ENCODE results near the gene RPS6KA1.

The RPS6KA1 gene

GRCh38 chr1:26533951-26534509 lies 4.5 kb downstream of the RPS6KA1 start:
- DNase-seq (ENCODE audit: low spot score) = no peak

GRCh38 chr1:26535201-26535600 lies 5.6 kb downstream of the RPS6KA1 start:
- DNase-seq (ENCODE audit: low spot score) = no peak

GRCh38 chr1:26536081-26536480 lies 6.5 kb downstream of the RPS6KA1 start:
- no peak for DNase-seq (ENCODE audit: low spot score)

- DNase-seq (ENCODE audit: low spot score) = no peak
Measured at GRCh38 chr1:26536521-26536920, 7.0 kb downstream of the RPS6KA1 start.

GRCh38 chr1:26537951-26538352 lies 8.4 kb downstream of the RPS6KA1 start:
- peak; percentile 61 for DNase-seq (ENCODE audit: low spot score)

- peak; percentile 73 for DNase-seq (ENCODE audit: low spot score)
Measured at GRCh38 chr1:26538480-26539412, 9.2 kb downstream of the RPS6KA1 start.

GRCh38 chr1:26539722-26540121 lies 10.2 kb downstream of the RPS6KA1 start:
- no peak for DNase-seq (ENCODE audit: low spot score)

GRCh38 chr1:26540351-26540750 lies 10.8 kb downstream of the RPS6KA1 start:
- no peak for DNase-seq (ENCODE audit: low spot score)

- DNase-seq (ENCODE audit: low spot score) = no peak
Measured at GRCh38 chr1:26541431-26541815, 11.9 kb downstream of the RPS6KA1 start.

- peak; percentile 80 for DNase-seq (ENCODE audit: low spot score)
Measured at GRCh38 chr1:26541816-26542711, 12.5 kb downstream of the RPS6KA1 start.

- no peak for DNase-seq (ENCODE audit: low spot score)
Measured at GRCh38 chr1:26542771-26543451, 13.3 kb downstream of the RPS6KA1 start.

GRCh38 chr1:26543462-26543861 lies 13.9 kb downstream of the RPS6KA1 start:
- no peak for DNase-seq (ENCODE audit: low spot score)

- no peak for DNase-seq (ENCODE audit: low spot score)
Measured at GRCh38 chr1:26544126-26544525, 14.6 kb downstream of the RPS6KA1 start.

GRCh38 chr1:26545969-26546323 lies 16.4 kb downstream of the RPS6KA1 start:
- DNase-seq (ENCODE audit: low spot score) = no peak

- DNase-seq (ENCODE audit: low spot score) = no peak
Measured at GRCh38 chr1:26546375-26546774, 16.8 kb downstream of the RPS6KA1 start.

GRCh38 chr1:26546819-26547218 lies 17.3 kb downstream of the RPS6KA1 start:
- DNase-seq (ENCODE audit: low spot score) = no peak

GRCh38 chr1:26548841-26549240 lies 19.3 kb downstream of the RPS6KA1 start:
- no peak for DNase-seq (ENCODE audit: low spot score)

GRCh38 chr1:26550946-26551345 lies 21.4 kb downstream of the RPS6KA1 start:
- DNase-seq (ENCODE audit: low spot score) = no peak

- DNase-seq (ENCODE audit: low spot score) = no peak
Measured at GRCh38 chr1:26552720-26553119, 23.2 kb downstream of the RPS6KA1 start.

GRCh38 chr1:26553942-26554682 lies 24.6 kb downstream of the RPS6KA1 start:
- no peak for DNase-seq (ENCODE audit: low spot score)

- no peak for DNase-seq (ENCODE audit: low spot score)
Measured at GRCh38 chr1:26554781-26555180, 25.2 kb downstream of the RPS6KA1 start.

Data from AG20443 (cell line).